Liver (tissue), 9 donors: Measurements from ENCODE around the gene TLL2. TPM values are rescaled to one million over a fixed set of nuclear protein-coding genes. Genes with fewer than 3 reads are reported as not detected.

Experiments
- DNase-seq: peaks from one replicate; pipeline ENCODE4 v3.0.0-alpha.2; 2017; ENCODE audit warnings: low spot score
- H3K27ac ChIP-seq, 2 donors: one replicate each; pipeline ENCODE4 v1.7.0; 2013; ENCODE audit warnings: inconsistent platforms in 2 of 2, low read length in 2 of 2, control low read depth in 1 of 2, low read depth in 1 of 2, mild to moderate bottlenecking in 1 of 2
- H3K27me3 ChIP-seq, 4 donors: one replicate each; pipeline versions ENCODE4 v1.6.1 to v1.7.0; 2013; ENCODE audit warnings: low read length in 3 of 4, inconsistent platforms in 1 of 4, mild to moderate bottlenecking in 1 of 4, moderate library complexity in 1 of 4; ENCODE audit not compliant: control insufficient read depth in 4 of 4, insufficient read depth in 4 of 4
- H3K36me3 ChIP-seq, 4 donors: one replicate each; pipeline versions ENCODE4 v1.6.1 to v1.7.0; 2013; ENCODE audit warnings: low read length in 3 of 4, mild to moderate bottlenecking in 3 of 4, low read depth in 1 of 4, moderate library complexity in 1 of 4; ENCODE audit not compliant: control insufficient read depth in 4 of 4, insufficient read depth in 3 of 4
- H3K4me1 ChIP-seq, 4 donors: one replicate each; pipeline versions ENCODE4 v1.6.1 to v1.7.0; 2013; ENCODE audit warnings: low read length in 3 of 4, mild to moderate bottlenecking in 3 of 4, moderate library complexity in 1 of 4; ENCODE audit not compliant: control insufficient read depth in 4 of 4, insufficient read depth in 4 of 4
- H3K4me3 ChIP-seq, 3 donors: one replicate each; pipeline versions ENCODE4 v1.6.1 to v1.7.0; 2013; ENCODE audit warnings: low read length in 3 of 3, control low read depth in 1 of 3, low read depth in 1 of 3, mild to moderate bottlenecking in 1 of 3
- H3K9ac ChIP-seq, 2 donors: one replicate each; pipeline ENCODE4 v1.7.0; 2013; ENCODE audit warnings: low read length in 2 of 2, mild to moderate bottlenecking in 2 of 2, moderate library complexity in 2 of 2, control low read depth in 1 of 2, low read depth in 1 of 2
- H3K9me3 ChIP-seq, 4 donors: one replicate each; pipeline versions ENCODE4 v1.6.1 to v1.7.0; 2013; ENCODE audit warnings: low read length in 3 of 4; ENCODE audit not compliant: control insufficient read depth in 4 of 4
- ATF3 ChIP-seq: IDR thresholded peaks from 2 replicates; pipeline ENCODE4 v1.6.1; 2016; ENCODE audit warnings: antibody characterized with exemption
- CTCF ChIP-seq: fragments of 150-350 bp; IDR thresholded peaks from 2 replicates; pipeline ENCODE4 v1.5.1; 2017; ENCODE audit warnings: improper control_type of control experiment, low read depth, low read length; ENCODE audit not compliant: missing input control
- EGR1 ChIP-seq, 2 donors: IDR thresholded peaks; 2 replicates each; pipeline ENCODE4 v1.6.1; 2016 to 2018; ENCODE audit warnings: antibody characterized with exemption in 2 of 2, low read depth in 2 of 2
- FOXA1 ChIP-seq: IDR thresholded peaks from 2 replicates; pipeline ENCODE4 v1.6.1; 2016; ENCODE audit warnings: antibody characterized with exemption
- FOXA2 ChIP-seq: IDR thresholded peaks from 2 replicates; pipeline ENCODE4 v1.6.1; 2016; ENCODE audit warnings: antibody characterized with exemption
- GABPA ChIP-seq, 2 donors: IDR thresholded peaks in 1 of 2; conservative IDR thresholded peaks in 1 of 2; 2 replicates each; pipeline ENCODE4 v1.6.1; 2016; ENCODE audit warnings: antibody characterized with exemption in 2 of 2, mild to moderate bottlenecking in 1 of 2, moderate library complexity in 1 of 2
- HNF4A ChIP-seq, 2 donors: conservative IDR thresholded peaks; 2 replicates each; pipeline ENCODE4 v1.6.1; 2016; ENCODE audit warnings: antibody characterized with exemption in 2 of 2, mild to moderate bottlenecking in 2 of 2
- HNF4G ChIP-seq: IDR thresholded peaks from 2 replicates; pipeline ENCODE4 v1.6.1; 2016; ENCODE audit warnings: antibody characterized with exemption
- JUND ChIP-seq, 2 donors: IDR thresholded peaks; 2 replicates each; pipeline ENCODE4 v1.6.1; 2016; ENCODE audit warnings: antibody characterized with exemption in 2 of 2
- MAX ChIP-seq: IDR thresholded peaks from 2 replicates; pipeline ENCODE4 v1.6.1; 2016; ENCODE audit warnings: antibody characterized with exemption
- NR2F2 ChIP-seq: IDR thresholded peaks from 2 replicates; pipeline ENCODE4 v1.6.1; 2016; ENCODE audit warnings: antibody characterized with exemption
- RAD21 ChIP-seq, 2 donors: IDR thresholded peaks; 2 replicates each; pipeline ENCODE4 v1.6.1; 2016; ENCODE audit warnings: antibody characterized with exemption in 2 of 2, mild to moderate bottlenecking in 2 of 2
- REST ChIP-seq: IDR thresholded peaks from 2 replicates; pipeline ENCODE4 v1.6.1; 2016; ENCODE audit warnings: antibody characterized with exemption, mild to moderate bottlenecking
- RXRA ChIP-seq, 2 donors: IDR thresholded peaks; 2 replicates each; pipeline ENCODE4 v1.6.1; 2017 to 2018; ENCODE audit warnings: antibody characterized with exemption in 2 of 2, mild to moderate bottlenecking in 1 of 2
- SP1 ChIP-seq: IDR thresholded peaks from 2 replicates; pipeline ENCODE4 v1.6.1; 2018; ENCODE audit warnings: antibody characterized with exemption, mild to moderate bottlenecking
- TAF1 ChIP-seq: conservative IDR thresholded peaks from 2 replicates; pipeline ENCODE4 v1.6.1; 2016; ENCODE audit warnings: antibody characterized with exemption, mild to moderate bottlenecking
- YY1 ChIP-seq: IDR thresholded peaks from 2 replicates; pipeline ENCODE4 v1.6.1; 2016; ENCODE audit warnings: antibody characterized with exemption, mild to moderate bottlenecking
- ZBTB33 ChIP-seq: IDR thresholded peaks from 2 replicates; pipeline ENCODE4 v1.6.1; 2016; ENCODE audit warnings: antibody characterized with exemption
- WGBS: extraction: QIAGEN DNeasy Blood & Tissue Kit; methylation state at CpG from one replicate; pipeline ENCODE4 v1.1.7; 2013; 5-methylcytosine and 5-hydroxymethylcytosine counted together
- polyA plus RNA-seq, 2 donors: library from polyadenylated mRNA; stranded (reverse) in 1 of 2; unstranded in 1 of 2; fragments of 200-250 nt in 1 of 2; fragments of >200 nt in 1 of 2; fragmentation: Nextera tagmentation in 1 of 2; extraction: Ambion mirVana in 1 of 2; gene quantifications; one replicate each; pipeline versions ENCODE4 v1.2.1 to v1.2.3, GENCODE V29; 2013 to 2015
- total RNA-seq, 2 donors: library from RNA; depleted of rRNA; stranded (reverse); fragments of >200 nt; gene quantifications; one replicate each; pipeline ENCODE4 v1.2.3, GENCODE V29; 2014
- donor health status: healthy.
- donor health status: healthy.
- donor health status: healthy.
- donor health status: healthy.
- donor health status: healthy.

The TLL2 gene
- total and polyA plus RNA-seq, 4 donors = 0.06 to 0.19 (median 0.08) TPM; not detected in 1

- TF ChIP-seq HNF4G (no peak), JUND (IDR thresholded peaks at IDR 0.05) (no peak), RXRA (IDR thresholded peaks at IDR 0.05) (no peak)
Measured at GRCh38 chr10:96337106-96337505, 176.6 kb downstream of the TLL2 start (continued).

GRCh38 chr10:96334616-96335526 lies 178.9 kb downstream of the TLL2 start:
- Histone ChIP-seq H3K4me1 (no peaks in the 10 kb centered on the region), H3K9me3 (no peaks in the 10 kb centered on the region), H3K36me3 (no peaks in the 10 kb centered on the region), H3K9ac (no peak overlapping the region), H3K4me3 (no peak overlapping the region), H3K27ac (no peak overlapping the region), H3K27me3 (peaks cover 0 to 3% (median 0%) of the 10 kb centered on the region in 4 donors)
- TF ChIP-seq NR2F2 (no peak), EGR1 (IDR thresholded peaks at IDR 0.05; ENCODE audit: low read depth in 2 of 2) (no peak), TAF1 (no peak), ZBTB33 (no peak), HNF4G (peak; percentile 54), FOXA2 (no peak), ATF3 (no peak), SP1 (no peak), JUND (IDR thresholded peaks at IDR 0.05) (no peak), FOXA1 (no peak), RXRA (IDR thresholded peaks at IDR 0.05) (peak in 1 of 2 donors; percentile 27), YY1 (no peak), HNF4A (conservative IDR thresholded peaks at IDR 0.05) (peak; percentile 66 to 81), GABPA (IDR thresholded peaks at IDR 0.05 in 1 of 2, conservative IDR thresholded peaks at IDR 0.05 in 1 of 2) (no peak), MAX (no peak), REST (no peak), CTCF (peak; percentile 67), RAD21 (IDR thresholded peaks at IDR 0.05) (peak; percentile 80)
- no peak for DNase-seq
- 28% methylated on average over 5 of the region's 5 CpGs for WGBS
